Panc1 (cell line): ENCODE results near the gene OR8D2. TPM values are rescaled to one million over a fixed set of nuclear protein-coding genes. Genes with fewer than 3 reads are reported as not detected.

Source experiments
- ATAC-seq: fragments of 200-7000 bp; cut with Tn5 transposase; 2 replicates; pipeline ENCODE4 v1.9.1; 2020; ENCODE audit warnings: mild to moderate bottlenecking, moderate library complexity
- BruUV-seq: library from RNA; stranded (reverse); fragments of 400-500 nt; replicated peaks from 2 replicates; lab custom pipeline; 2021; lab: Mats Ljungman, UMichigan
- CTCF ChIA-PET: fragments of 300-600 bp; sonication (Branson Sonifier 250); formaldehyde crosslinking; loops from one replicate; lab custom pipeline; 2022; ENCODE audit warnings: antibody characterized with exemption; lab: Charles Lee
- POLR2A ChIA-PET: fragments of 300-600 bp; sonication (Branson Sonifier 250); formaldehyde crosslinking; loops from one replicate; lab custom pipeline; 2022; ENCODE audit warnings: antibody characterized with exemption; lab: Charles Lee
- DNase-seq: peaks from one replicate; pipeline ENCODE4 v3.0.0-alpha.2; 2010; ENCODE audit warnings: low read depth, low spot score
- H3K27ac ChIP-seq: 2 replicates; pipeline ENCODE4 v1.5.1; 2011; ENCODE audit warnings: mild to moderate bottlenecking, low read length, inconsistent platforms
- H3K27me3 ChIP-seq: fragments of 200-500 bp; sonication (Bioruptor generic); 2 replicates; pipeline ENCODE4 v1.6.0; 2014; ENCODE audit warnings: low read length, inconsistent platforms; ENCODE audit not compliant: control insufficient read depth, insufficient read depth
- H3K36me3 ChIP-seq: fragments of 200-500 bp; sonication (Bioruptor generic); 2 replicates; pipeline ENCODE4 v1.5.1; 2014; ENCODE audit warnings: inconsistent platforms, mild to moderate bottlenecking, low read length, moderate library complexity; ENCODE audit not compliant: control insufficient read depth, insufficient read depth
- H3K4me1 ChIP-seq: 2 replicates; pipeline ENCODE4 v1.5.1; 2011; ENCODE audit warnings: inconsistent platforms, mild to moderate bottlenecking, low read length, moderate library complexity; ENCODE audit not compliant: control insufficient read depth, insufficient read depth
- H3K4me3 ChIP-seq, 2 experiments: 2 replicates each; pipeline ENCODE4 v1.5.1; 2011 to 2012; ENCODE audit warnings: low read depth in 2 of 2, low read length in 2 of 2, mild to moderate bottlenecking in 2 of 2, inconsistent platforms in 1 of 2, moderate library complexity in 1 of 2
- H3K9me3 ChIP-seq: fragments of 200-500 bp; sonication (Bioruptor generic); 2 replicates; pipeline ENCODE4 v1.5.1; 2014; ENCODE audit warnings: low read depth, mild to moderate bottlenecking, inconsistent platforms, low read length, moderate library complexity; ENCODE audit not compliant: control insufficient read depth, insufficient read depth
- POLR2AphosphoS5 ChIP-seq: IDR thresholded peaks from 2 replicates; pipeline ENCODE4 v1.6.1; 2012; ENCODE audit warnings: mild to moderate bottlenecking, low read depth, low read length, moderate library complexity
- REST ChIP-seq, 2 experiments: IDR thresholded peaks; 2 replicates each; pipeline ENCODE4 v1.6.1; 2011 to 2012; ENCODE audit warnings: low read depth in 2 of 2, control low read depth in 1 of 2, low read length in 1 of 2, mild to moderate bottlenecking in 1 of 2, moderate library complexity in 1 of 2; ENCODE audit not compliant: insufficient read depth in 1 of 2
- SIN3A ChIP-seq: IDR thresholded peaks from 2 replicates; pipeline ENCODE4 v1.6.1; 2012; ENCODE audit warnings: low read depth, mild to moderate bottlenecking, low read length, moderate library complexity, borderline replicate concordance; ENCODE audit not compliant: insufficient read depth
- TCF7L2 ChIP-seq: IDR thresholded peaks from 2 replicates; pipeline ENCODE4 v1.6.1; 2011; ENCODE audit warnings: mild to moderate bottlenecking, low read depth, low read length, inconsistent platforms
- in situ Hi-C: cut with HindIII; loops from 2 replicates; pipeline ENCODE4 v1.10.0; 2016; ENCODE audit warnings: low sequenced_read_pairs, low pct_unique_long_range_greater_than_20kb
- intact Hi-C: fragments of 100-400 bp; cut with micrococcal nuclease; formaldehyde crosslinking; loops from one replicate; pipeline ENCODE4 v1.10.0; 2022; ENCODE audit not compliant: unreplicated experiment
- total RNA-seq: library from RNA; stranded (reverse); gene quantifications from one replicate; pipeline ENCODE4 v1.2.1, GENCODE V29; 2021; ENCODE audit not compliant: unreplicated experiment
- TF ChIP-seq, protein P1 (sequence below): fragments of 450-650 bp; IDR thresholded peaks from 2 replicates; pipeline ENCODE4 v1.5.1; 2017; ENCODE audit warnings: mild to moderate bottlenecking

OR8D2 gene
- total RNA-seq, 1 experiment from 2014 or later = not detected

GRCh38 chr11:124311269-124311668, 8.7 kb downstream of the OR8D2 start:
- DNase-seq (no peak), ATAC-seq (no peak)
- intact Hi-C loops = no loop called here
- ChIA-PET POLR2A (no interaction called here), CTCF (no interaction called here)
- Histone ChIP-seq H3K4me3 (no peak overlapping the region), H3K9me3 (no peaks in the 10 kb centered on the region), H3K27me3 (no peaks in the 10 kb centered on the region), H3K4me1 (no peaks in the 10 kb centered on the region), H3K36me3 (no peaks in the 10 kb centered on the region), H3K27ac (no peak overlapping the region)
- BruUV-seq = no TSS peak
- in situ Hi-C loops = no loop called here
- TF ChIP-seq, protein P1, sequence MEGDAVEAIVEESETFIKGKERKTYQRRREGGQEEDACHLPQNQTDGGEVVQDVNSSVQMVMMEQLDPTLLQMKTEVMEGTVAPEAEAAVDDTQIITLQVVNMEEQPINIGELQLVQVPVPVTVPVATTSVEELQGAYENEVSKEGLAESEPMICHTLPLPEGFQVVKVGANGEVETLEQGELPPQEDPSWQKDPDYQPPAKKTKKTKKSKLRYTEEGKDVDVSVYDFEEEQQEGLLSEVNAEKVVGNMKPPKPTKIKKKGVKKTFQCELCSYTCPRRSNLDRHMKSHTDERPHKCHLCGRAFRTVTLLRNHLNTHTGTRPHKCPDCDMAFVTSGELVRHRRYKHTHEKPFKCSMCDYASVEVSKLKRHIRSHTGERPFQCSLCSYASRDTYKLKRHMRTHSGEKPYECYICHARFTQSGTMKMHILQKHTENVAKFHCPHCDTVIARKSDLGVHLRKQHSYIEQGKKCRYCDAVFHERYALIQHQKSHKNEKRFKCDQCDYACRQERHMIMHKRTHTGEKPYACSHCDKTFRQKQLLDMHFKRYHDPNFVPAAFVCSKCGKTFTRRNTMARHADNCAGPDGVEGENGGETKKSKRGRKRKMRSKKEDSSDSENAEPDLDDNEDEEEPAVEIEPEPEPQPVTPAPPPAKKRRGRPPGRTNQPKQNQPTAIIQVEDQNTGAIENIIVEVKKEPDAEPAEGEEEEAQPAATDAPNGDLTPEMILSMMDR = no peak
- TF ChIP-seq TCF7L2 (no peak), REST (IDR thresholded peaks at IDR 0.05; ENCODE audit: insufficient read depth in 1 of 2, low read depth in 2 of 2, low read length in 1 of 2) (no peak), SIN3A (no peak), POLR2AphosphoS5 (no peak)

GRCh38 chr11:124310721-124311120, 9.3 kb downstream of the OR8D2 start:
- Histone ChIP-seq H3K27me3 (no peaks in the 10 kb centered on the region), H3K4me1 (no peaks in the 10 kb centered on the region), H3K9me3 (no peaks in the 10 kb centered on the region), H3K27ac (no peak overlapping the region), H3K4me3 (no peak overlapping the region), H3K36me3 (no peaks in the 10 kb centered on the region)
- intact Hi-C loops = no loop called here
- DNase-seq (no peak), ATAC-seq (no peak)
- ChIA-PET CTCF (no interaction called here), POLR2A (no interaction called here)
- in situ Hi-C loops = no loop called here
- TF ChIP-seq POLR2AphosphoS5 = no peak
- TF ChIP-seq SIN3A = no peak
- BruUV-seq = no TSS peak

GRCh38 chr11:124307093-124307492, 12.9 kb downstream of the OR8D2 start:
- ATAC-seq (no peak), DNase-seq (no peak)
- no peak overlapping the region for H3K4me3 ChIP-seq
- TF ChIP-seq, protein P1 = no peak
- TF ChIP-seq TCF7L2 (no peak), REST (IDR thresholded peaks at IDR 0.05; ENCODE audit: insufficient read depth in 1 of 2, low read depth in 2 of 2, low read length in 1 of 2) (no peak), POLR2AphosphoS5 (no peak), SIN3A (no peak)
- ChIA-PET POLR2A (no interaction called here), CTCF (no interaction called here)
- H3K27ac ChIP-seq = no peak overlapping the region
- intact Hi-C loops (no loop called here), in situ Hi-C loops (no loop called here)
- H3K36me3 ChIP-seq = no peaks in the 10 kb centered on the region
- BruUV-seq = no TSS peak
- no peaks in the 10 kb centered on the region for H3K4me1 ChIP-seq
- H3K27me3 ChIP-seq = no peaks in the 10 kb centered on the region
- H3K9me3 ChIP-seq = no peaks in the 10 kb centered on the region
